HG03432 (cell line): Measurements from ENCODE around the gene ACACB.
"Not testable (repeated sequence)": the region's sequence is repeated elsewhere in the genome, so short reads cannot be mapped to it uniquely, and the experiment has no call there.

Experiments used
- ATAC-seq: cut with Tn5 transposase; IDR thresholded peaks from one replicate; pipeline ENCODE4 v1.9.1; 2021; ENCODE audit warnings: mild to moderate bottlenecking, moderate library complexity; ENCODE audit not compliant: unreplicated experiment

The ACACB gene

DNA sequence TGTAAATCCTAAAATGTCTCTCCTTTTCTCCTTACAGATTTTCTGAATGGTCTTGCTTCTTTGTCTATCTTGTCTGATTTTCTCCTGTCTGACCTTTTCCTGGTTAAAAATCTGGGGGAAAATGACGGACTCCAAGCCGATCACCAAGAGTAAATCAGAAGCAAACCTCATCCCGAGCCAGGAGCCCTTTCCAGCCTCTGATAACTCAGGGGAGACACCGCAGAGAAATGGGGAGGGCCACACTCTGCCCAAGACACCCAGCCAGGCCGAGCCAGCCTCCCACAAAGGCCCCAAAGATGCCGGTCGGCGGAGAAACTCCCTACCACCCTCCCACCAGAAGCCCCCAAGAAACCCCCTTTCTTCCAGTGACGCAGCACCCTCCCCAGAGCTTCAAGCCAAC is 23.0 kb downstream of the ACACB start:
- no peak for ATAC-seq

DNA sequence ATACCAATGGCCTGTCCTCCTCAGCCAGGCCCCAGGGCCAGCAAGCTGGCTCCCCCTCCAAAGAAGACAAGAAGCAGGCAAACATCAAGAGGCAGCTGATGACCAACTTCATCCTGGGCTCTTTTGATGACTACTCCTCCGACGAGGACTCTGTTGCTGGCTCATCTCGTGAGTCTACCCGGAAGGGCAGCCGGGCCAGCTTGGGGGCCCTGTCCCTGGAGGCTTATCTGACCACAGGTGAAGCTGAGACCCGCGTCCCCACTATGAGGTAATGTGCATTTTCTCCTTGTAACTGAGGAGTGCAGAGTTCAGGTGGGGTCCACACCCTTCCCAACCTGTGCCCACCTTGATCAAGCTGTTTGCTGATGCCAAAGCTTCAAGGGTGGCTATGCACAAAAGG is 23.4 kb downstream of the ACACB start:
- no peak for ATAC-seq

DNA sequence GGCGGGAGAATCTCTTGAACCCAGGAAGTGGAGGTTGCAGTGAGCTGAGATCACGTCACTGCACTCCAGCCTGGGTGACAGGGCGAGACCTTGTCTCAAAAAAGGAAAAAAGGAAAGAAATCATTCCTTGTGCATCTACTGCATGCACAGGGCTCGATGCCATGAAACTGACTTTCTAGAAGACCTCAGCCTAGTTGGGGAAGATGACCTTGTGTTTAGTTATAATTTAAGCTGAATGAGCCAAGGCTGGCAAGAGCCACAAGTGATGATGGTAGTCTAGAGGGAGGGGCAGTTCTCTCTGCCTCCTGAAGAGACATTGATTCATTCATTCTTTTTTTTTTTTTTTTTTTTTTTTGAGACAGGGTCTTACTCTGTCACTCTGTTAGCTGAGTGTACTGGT is 24.2 kb downstream of the ACACB start:
- ATAC-seq: no peak

- ATAC-seq: no peak
Measured at GRCh38 chr12:109144224-109144623, 27.8 kb downstream of the ACACB start.

DNA sequence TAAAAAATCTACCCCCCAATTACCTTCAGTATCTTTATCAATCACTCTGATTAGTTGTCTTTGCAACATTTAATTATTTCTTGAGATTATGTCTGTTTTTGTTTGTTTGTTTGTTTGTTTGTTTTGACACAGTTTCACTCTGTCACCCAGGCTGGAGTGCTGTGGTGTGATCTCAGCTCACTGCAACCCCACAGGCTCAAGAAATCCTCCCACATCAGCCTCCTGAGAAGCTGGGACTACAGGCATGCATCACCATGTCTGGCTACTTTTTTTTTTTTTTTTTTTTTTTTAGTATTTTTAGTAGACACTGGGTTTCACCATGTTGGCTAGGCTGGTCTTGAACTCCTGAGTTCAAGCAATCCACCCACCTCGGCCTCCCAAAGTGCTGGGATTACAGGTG is 30.7 kb downstream of the ACACB start:
- not testable (repeated sequence) for ATAC-seq

DNA sequence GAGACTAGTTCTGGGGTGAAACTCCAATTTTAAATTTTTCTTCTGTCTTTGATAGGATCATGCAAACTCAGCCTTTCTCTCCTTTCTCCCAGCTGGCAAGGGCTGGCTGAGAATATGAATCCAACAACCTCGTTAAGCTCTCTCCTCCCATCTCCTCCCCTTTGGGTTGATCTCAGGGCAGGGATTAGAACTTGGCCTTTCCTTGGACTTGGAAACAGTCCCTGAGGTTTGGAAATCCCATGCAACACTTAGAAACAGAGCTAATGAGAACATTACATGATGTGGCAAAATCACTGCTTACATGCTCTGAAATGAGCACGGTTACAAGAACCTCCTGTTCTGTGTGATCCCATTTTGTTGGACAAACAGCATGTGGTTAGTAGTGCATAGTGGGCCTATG is 31.6 kb downstream of the ACACB start:
- no peak for ATAC-seq

- no peak for ATAC-seq
Measured at GRCh38 chr12:109150124-109150640, 33.8 kb downstream of the ACACB start.

DNA sequence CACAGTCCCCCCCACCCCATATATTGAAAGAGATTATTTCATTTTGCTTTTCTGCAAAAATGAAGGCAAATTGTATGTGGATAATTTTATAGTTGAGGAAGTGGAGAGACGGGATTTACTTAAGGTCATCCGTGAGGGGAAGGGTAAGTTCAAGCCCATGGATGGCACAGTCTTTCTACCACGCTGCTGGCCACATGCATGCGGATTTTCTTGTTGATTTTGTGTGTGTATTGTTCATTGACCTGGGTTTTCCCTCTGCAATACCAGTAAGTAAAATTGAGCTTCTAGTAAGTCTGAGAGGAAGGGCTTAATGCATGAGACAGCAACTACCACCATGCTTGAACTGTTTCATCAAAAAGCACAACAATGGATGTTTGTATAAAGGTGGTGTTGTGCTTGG is 35.1 kb downstream of the ACACB start:
- ATAC-seq: no peak

- no peak for ATAC-seq
Measured at GRCh38 chr12:109153821-109154441, 37.5 kb downstream of the ACACB start.

DNA sequence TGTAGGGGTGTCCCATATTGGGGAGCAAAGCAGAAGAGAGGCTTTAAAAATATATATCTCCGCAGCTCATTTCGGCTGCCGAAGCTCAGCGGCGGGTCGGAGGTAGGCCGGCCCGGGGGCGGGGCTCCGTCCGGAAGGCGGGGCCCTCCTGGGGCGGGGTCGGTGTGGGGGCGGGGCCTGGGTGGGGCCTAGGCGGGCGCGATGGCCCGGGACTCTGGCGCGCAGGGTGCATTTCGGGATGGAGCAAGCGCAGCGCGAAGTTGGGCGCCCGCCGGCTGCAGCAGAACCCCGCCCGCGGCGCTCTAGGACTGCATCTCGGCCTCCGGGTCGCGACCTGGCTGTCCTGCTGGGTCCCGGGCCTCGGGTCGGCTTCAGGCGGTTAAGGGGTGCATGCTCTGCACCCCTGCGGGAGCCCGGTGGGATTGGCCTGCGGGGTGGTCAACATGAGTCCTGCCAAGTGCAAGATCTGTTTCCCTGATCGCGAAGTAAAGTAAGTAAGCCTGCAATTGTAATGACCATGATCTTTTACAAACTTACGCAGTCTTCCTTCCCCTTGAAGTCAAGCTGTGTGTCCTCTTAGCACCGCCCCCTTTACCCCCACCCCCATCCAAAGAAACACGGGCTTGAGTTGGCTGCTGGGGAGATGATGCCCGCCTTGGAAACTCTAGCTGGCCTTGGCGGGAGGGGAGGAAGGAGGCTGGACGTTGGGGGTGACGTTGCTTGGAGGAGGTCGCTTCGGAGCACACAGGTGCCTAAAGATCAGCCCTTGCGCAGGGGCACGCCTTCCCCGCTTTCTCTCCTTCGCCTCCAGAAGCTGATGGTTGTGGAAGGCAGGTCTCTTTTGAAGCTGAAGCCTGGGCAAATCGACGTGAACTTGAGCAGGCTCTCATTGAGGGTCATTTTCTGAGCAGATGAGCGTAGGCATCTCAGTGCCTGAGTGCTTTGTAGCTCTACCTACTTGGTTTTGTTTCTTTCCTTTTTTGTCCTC is 38.4 kb downstream of the ACACB start:
- peak; percentile 88 for ATAC-seq

- ATAC-seq: no peak
Measured at GRCh38 chr12:109156036-109156435, 39.6 kb downstream of the ACACB start.

DNA sequence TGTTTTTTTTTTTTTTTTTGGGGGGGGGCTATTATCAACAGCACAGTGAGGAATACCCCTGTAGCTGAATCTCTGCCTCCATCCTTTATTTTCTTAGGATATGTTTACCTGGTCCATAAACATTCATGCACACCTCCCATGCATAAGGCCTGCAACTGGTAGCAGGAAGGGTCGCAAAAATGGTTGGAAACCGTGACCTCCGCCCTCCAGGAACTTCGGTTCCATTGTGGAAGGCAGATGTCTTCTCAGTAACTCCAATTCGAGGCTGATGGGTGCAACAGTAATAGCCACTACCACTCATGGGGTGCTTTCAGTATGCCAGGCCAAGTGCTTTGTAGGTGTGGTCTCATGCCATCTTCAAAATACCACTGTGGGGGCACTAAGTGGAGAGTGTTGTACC is 40.2 kb downstream of the ACACB start:
- ATAC-seq: no peak

GRCh38 chr12:109157986-109158385 is 41.6 kb downstream of the ACACB start:
- no peak for ATAC-seq

GRCh38 chr12:109160433-109160832 is 44.0 kb downstream of the ACACB start:
- no peak for ATAC-seq

GRCh38 chr12:109160873-109161272 is 44.5 kb downstream of the ACACB start:
- ATAC-seq: no peak

DNA sequence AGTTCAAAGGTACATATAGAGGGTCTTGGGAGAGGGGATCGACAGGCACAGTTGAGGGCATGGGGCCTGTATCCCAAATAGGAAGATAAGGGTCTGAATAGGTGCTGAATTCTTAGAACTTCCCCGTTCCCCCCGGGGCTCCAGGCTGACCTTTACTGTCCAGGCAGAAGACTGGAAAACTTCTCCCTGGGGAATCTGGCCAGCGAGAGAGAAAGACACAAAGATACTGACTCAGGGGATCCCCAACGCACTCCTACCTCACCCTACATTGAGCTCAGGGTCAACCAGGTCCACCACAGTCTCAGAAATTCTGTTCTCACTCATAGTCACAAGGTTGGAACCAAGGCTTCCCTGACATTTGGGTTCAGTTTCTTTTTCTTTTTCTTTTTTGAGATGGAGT is 46.2 kb downstream of the ACACB start:
- ATAC-seq: no peak

DNA sequence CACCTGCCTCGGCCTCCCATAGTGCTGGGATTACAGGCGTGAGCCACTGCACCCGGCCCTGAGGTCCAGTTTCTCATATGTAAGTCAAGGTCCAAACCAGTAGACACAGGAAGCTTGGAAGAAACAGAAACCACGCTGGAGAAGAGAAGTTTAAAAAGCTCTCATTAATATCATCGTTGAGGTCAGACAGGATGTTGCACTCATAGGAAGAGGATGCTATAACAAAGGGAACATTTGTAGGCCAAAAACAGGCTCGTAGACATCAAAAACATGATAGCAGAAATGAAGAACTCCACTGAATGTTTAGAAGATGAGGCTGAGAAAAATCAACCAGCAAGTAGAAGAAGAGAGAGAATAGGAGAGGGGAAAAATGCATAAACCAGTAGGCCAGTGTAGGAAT is 46.8 kb downstream of the ACACB start:
- no peak for ATAC-seq

- ATAC-seq: no peak
Measured at GRCh38 chr12:109165599-109165998, 49.2 kb downstream of the ACACB start.

- no peak for ATAC-seq
Measured at GRCh38 chr12:109166371-109166770, 50.0 kb downstream of the ACACB start.

DNA sequence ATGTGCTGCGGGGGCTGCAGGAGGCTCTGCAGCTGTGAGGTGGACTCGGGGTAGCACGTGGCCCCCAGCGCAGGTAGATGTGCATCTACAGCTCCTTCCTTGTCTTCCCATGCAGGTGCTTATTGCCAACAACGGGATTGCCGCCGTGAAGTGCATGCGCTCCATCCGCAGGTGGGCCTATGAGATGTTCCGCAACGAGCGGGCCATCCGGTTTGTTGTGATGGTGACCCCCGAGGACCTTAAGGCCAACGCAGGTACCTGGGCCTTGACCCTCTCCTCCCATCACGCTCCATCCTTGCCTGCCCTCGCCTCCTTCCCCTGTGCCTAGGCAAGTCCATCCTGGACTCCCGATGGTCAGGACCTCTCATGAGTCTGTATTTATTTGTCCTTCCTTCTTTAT is 51.4 kb downstream of the ACACB start:
- ATAC-seq: no peak

GRCh38 chr12:109169262-109169661 is 52.9 kb downstream of the ACACB start:
- ATAC-seq: no peak

DNA sequence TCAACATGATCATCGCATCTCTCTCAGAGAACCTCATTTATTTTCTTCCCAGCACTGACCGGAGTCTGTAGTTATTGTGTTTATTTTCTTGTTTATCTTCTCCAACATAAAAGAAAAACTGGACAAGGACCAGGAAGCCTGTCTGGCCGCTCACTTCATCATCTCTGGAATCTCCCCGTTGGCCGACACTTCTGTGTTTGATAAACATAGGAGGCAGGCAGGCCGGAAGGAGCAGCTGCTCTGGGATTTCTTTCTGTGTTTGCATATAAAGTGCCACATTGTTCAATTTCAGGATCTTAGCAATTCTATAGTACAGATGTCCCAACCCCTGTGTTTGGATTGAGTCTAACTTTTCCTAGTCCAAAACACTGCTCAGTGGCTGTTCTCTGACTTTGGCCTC is 53.3 kb downstream of the ACACB start:
- ATAC-seq: no peak
